ENCODE measurements around the gene MAST2.
"Not testable (repeated sequence)": the region's sequence is repeated elsewhere in the genome, so short reads cannot be mapped to it uniquely, and the experiment has no call there.

MAST2 gene

GRCh38 chr1:45848714-45849113 is 45.3 kb downstream of the MAST2 start:
- intact Hi-C loops (cut with DNase I): no loop called here
- no peak for DNase-seq

- intact Hi-C loops (cut with DNase I): no loop called here
- no peak for DNase-seq
Observed at GRCh38 chr1:45850017-45850416, 46.6 kb downstream of the MAST2 start.

- DNase-seq: no peak
- intact Hi-C loops (cut with DNase I): no loop called here
Observed at GRCh38 chr1:45854724-45855123, 51.3 kb downstream of the MAST2 start.

GRCh38 chr1:45857101-45857700 is 53.8 kb downstream of the MAST2 start:
- DNase-seq: no peak
- intact Hi-C loops (cut with DNase I): no loop called here

- intact Hi-C loops (cut with DNase I); DNase-seq: not testable (repeated sequence)
Observed at GRCh38 chr1:45857755-45858492, 54.5 kb downstream of the MAST2 start.

GRCh38 chr1:45859221-45859620 is 55.8 kb downstream of the MAST2 start:
- intact Hi-C loops (cut with DNase I): no loop called here
- DNase-seq: no peak

- DNase-seq: no peak
- intact Hi-C loops (cut with DNase I): no loop called here
Observed at GRCh38 chr1:45862008-45862407, 58.6 kb downstream of the MAST2 start.

- intact Hi-C loops (cut with DNase I): no loop called here
- no peak for DNase-seq
Observed at GRCh38 chr1:45863218-45863617, 59.8 kb downstream of the MAST2 start.

GRCh38 chr1:45864167-45865106 is 61.0 kb downstream of the MAST2 start:
- intact Hi-C loops (cut with DNase I): no loop called here
- peak in 2 of 42 donors; percentile 15 to 31 for DNase-seq

- intact Hi-C loops (cut with DNase I): no loop called here
- DNase-seq: no peak
Observed at GRCh38 chr1:45867697-45868348, 64.4 kb downstream of the MAST2 start.

GRCh38 chr1:45868861-45869260 is 65.4 kb downstream of the MAST2 start:
- DNase-seq: no peak
- intact Hi-C loops (cut with DNase I): no loop called here

DNA sequence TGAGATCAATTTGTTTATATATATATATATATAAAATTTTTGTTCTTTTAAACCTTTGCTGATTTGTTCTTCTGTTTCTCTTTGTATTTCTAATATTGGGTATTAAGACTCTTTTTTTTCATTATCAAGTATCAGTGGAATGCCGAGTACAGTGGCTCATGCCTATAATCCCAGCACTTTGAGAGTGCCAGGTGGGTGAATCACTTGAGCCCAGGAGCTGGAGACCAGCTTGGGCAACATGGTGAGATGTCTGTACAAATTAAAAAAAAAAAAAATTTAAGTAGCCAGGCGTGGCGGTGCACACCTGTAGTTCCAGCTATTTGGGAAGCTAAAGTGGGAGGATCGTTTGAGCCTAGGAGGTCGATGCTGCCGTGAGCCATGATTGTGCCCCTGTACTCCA is 67.1 kb downstream of the MAST2 start:
- no peak for DNase-seq
- intact Hi-C loops (cut with DNase I): no loop called here

- DNase-seq: peak in 5 of 42 donors; percentile 7 to 57 (median 11)
- intact Hi-C loops (cut with DNase I): not testable (repeated sequence)
Observed at GRCh38 chr1:45872173-45872801, 68.9 kb downstream of the MAST2 start.

GRCh38 chr1:45876000-45876617 is 72.7 kb downstream of the MAST2 start:
- intact Hi-C loops (cut with DNase I): no loop called here
- no peak for DNase-seq

DNA sequence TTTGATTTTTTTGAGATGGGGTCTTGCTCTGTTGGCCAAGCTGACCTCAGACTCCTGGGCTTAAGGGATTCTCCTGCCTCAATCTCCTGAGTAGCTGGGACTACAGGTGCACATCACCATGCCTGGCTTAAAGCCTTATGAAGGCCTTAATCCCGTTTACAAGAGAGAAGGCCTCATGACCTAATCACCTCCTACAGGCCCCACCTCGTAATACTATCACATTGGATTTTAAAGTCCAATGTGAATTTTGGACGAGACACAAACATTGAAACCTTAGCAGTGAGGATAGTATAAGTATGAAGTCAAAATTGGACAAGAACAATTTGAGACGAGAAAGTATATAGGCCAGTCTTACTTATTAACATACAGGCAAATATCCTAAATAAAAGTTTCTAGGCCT is 73.9 kb downstream of the MAST2 start:
- DNase-seq: no peak
- intact Hi-C loops (cut with DNase I): no loop called here

DNA sequence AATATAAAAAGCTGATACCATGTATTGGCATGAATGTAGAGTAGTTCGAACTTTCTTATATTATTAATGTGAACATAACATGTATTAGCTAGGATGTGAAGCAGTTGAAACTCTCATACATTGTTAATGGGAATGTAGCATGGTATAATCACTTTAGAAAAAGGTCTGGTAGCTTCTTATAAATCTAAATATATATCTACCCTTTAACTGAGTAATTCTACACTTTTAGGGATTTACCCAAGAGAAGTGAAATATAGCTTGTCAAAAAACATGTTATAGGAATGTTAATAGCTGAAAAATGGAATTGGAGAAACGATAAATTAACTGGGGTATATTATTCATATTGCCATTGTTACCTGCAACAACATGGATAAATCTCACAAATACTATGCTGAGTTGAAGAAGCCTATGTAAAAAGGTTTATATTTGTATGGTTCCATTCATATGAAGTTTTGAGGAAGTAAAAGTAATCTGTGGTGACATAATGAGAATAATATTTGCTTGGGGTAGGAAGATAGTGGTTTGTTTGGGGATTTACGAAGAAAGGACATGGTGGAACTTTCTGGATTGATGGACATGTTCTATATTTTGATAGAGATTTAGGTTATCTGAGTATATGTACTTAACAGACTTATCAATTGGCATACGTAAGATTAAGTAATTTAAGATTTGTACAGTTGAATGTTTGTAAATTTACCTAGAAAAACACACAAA is 76.6 kb downstream of the MAST2 start:
- intact Hi-C loops (cut with DNase I): no loop called here
- no peak for DNase-seq

GRCh38 chr1:45880930-45881329 is 77.5 kb downstream of the MAST2 start:
- intact Hi-C loops (cut with DNase I): no loop called here

DNA sequence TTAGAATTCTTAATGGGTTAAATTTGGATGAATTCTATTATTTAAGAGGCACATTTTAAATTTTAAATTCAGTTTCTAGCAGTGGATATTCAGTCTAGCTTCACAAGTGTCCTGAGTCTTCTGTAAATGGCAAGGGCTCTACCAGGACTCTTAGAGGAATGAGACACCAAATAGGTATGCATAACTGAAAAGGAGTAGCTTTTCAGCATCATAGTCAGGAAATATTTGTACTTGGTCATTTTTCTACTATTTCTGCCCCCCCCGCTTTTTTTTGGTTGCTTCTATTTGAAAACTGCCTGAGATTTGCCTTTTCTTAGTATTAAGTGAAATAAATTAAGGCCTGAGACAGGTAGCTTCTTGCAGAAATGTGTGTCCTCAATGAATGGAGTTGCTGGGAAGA is 80.2 kb downstream of the MAST2 start:
- intact Hi-C loops (cut with DNase I): no loop called here

More at GRCh38 chr1:45880930-45881329, 77.5 kb downstream of the MAST2 start:
- no peak for DNase-seq

More for the DNA sequence above, 80.2 kb downstream of the MAST2 start:
- DNase-seq: no peak
